HG02759 (cell line): ENCODE results near the gene PRDM16.

Experiments
- ATAC-seq: cut with Tn5 transposase; IDR thresholded peaks from one replicate; pipeline ENCODE4 v1.9.1; 2021; ENCODE audit warnings: mild to moderate bottlenecking, moderate library complexity; ENCODE audit not compliant: unreplicated experiment

The PRDM16 gene

DNA sequence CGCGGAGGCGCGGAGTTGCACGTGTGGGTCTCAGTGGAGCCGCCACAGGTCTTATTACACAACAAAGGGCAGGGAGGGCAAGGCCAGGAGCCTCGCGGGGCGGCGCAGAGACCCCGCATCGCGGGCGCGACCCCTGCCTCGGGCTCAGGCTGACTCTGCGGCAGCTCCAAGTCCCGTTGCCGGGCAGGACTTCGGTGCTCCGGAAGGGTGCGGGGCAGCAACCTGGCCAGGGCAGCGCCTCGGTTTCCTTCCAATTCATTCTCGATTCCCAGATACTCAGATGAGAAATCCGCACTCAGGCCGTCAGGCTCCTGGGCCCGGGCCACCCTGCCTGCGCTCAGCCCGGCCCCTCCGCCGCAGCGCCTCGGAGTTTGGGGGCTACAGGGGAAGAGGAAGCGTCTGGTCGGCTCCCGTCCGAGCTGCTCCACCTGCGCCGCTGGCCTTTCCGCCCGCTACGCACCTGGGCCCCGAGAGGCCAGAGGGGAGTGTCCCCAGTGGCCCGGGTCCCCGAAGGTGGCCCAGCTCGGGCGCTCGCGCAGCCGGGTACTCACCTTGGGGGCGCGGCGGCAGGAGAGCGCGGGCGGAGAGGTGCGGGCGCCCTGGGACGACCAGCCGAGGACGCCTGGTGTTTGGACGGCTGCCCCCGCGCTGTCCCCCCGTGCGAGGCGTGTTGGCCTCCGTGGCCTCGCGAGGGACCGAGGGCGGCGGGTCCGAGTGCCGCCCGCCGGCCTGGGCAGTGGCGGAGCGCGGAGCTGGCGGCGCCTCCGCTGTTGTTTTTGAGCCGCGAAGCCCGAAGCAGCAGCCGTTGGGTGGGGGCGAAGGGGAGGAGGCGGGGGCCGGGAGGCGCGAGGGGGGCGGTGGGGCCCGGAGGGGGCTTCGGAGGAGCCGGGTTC lies 1.1 kb upstream of the PRDM16 start:
- ATAC-seq = no peak

DNA sequence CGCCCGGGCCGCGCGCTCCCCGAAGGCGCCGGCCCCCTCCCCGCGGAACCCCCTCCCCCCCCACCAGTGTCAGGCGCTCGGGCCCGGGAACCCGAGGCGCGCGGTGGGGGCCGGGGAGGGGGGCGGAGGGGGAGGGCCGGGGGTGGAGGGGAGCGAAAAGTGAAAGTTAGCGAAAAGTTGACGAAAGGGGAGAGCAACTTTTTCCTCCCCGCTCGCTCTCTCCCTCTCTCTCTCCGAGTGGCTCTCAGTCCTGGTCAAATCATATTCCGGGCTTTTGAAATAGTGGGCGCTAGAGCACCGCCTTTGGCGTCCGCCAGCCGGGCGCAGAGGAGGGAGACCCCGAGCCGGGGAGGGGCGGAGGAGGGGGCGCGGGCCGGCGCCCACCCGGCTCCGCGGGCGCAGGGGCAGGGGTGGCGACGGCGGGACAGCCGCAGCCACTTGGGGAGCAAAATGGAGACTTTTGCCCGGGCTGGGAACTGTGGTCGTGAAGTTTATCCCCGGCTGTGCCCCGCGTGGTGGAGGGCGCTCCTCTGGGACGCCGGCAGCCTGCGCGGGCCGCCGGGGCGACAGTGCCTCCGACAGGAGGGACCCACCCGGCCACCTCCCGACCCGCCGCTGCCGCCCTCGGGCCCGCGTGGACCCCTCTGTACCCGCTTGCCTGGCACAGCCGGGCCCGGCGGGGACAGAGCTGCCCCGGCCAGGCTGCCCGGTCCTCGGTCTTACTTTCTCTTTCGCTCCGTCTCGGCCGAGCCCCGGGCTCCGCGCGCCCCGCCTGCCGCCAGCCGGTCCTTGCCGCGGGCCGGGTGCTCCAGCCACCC lies 697 bp downstream of the PRDM16 start:
- ATAC-seq = no peak

- ATAC-seq = no peak
Observed at GRCh38 chr1:3070309-3070643, 1.3 kb downstream of the PRDM16 start.

- ATAC-seq = no peak
Observed at GRCh38 chr1:3070644-3071564, 1.9 kb downstream of the PRDM16 start.

GRCh38 chr1:3071565-3072390 lies 2.8 kb downstream of the PRDM16 start:
- no peak for ATAC-seq

DNA sequence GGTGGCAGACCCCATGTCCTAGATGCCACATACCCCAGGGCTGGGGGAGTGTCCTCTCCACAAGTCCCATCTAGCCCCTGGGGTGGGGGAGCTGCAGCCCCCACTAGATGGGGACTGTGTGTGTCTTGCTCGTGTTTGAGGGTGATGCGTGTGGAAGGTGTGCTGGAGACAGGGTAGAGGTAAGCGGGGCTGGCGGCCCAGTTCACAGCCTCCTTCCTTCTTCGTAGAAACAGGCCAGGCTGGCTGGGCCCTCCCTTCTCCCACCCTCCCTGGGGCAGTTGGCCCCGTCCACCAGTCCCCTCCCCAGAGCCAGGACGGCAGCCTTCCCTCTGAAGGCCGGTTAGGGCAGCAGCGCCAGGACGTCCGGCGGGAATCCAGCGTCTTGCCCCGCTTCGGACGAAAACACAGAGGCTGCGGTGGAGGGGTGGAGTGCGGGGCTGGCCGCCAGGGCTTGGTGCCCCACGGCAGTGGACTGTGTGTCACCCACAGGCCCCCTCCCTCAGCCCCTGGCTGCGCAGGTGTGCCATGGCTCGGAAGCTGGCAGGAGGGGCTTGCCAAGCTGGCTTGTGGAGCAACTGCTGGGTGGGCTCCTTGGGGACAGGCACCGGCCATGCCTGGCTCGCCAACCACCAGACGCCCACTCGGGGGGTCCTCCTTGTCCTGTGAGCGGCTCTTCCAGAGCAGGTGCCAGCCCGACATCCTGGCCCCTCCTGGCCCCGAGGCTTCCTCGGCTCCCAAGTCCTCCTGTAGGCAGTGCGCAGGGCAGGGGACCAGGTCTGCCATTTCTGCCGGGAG lies 3.6 kb downstream of the PRDM16 start:
- no peak for ATAC-seq

DNA sequence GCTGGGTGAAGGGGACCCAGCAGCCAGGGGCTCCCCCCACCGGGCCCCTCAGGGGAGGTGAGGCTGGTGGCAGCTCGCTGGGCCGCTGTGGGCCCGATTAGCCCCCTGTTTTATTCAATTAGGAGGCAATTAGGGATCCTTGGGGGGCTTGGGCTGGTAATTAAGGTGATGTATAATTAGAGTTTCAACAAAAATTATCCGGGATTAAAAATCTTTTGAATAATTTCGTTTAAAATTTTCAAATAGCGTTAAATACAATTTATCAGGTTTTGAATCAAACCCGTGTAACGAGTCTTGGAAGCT lies 4.1 kb downstream of the PRDM16 start:
- no peak for ATAC-seq

DNA sequence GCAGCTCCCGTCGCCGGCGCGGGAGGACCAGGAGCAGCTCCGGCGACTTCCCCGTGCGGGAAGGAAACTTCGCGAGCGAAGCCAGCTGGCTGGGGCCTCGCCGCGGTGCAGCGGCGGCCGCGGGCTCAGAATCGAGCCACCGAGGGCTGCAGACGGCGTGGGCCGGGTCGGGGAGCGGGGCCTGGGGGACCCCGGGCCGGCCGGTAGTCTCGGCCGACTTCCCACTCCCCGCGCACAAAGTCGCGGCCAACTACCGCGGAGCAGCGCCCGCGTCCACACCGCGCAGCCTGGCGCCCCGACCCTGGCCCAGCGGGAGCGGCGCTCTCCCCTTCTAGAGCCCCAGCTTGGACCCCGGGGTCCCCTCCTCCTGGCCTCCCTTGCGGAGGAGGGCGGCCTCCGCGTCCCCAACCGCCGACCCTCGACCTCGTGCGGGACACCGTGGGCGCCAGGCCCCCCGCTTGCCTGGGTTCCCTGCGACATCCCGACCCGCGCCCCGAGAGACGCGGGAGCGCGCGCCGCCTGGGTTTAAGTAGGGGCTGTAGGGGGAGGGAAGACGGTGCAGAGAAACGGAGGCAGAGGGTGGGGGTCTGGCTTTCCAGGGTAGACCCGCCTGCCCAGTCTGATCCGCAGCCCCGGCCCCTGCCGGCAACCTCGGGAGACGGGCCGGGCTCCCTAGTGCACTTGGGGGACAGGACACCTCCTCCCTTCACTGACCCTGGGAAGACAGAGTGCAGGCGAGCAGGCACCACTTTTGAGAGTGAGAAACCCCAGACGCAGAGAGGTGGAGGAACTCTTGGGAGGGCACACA lies 4.7 kb downstream of the PRDM16 start:
- ATAC-seq = no peak

- ATAC-seq = no peak
Observed at GRCh38 chr1:3074297-3074741, 5.3 kb downstream of the PRDM16 start.

DNA sequence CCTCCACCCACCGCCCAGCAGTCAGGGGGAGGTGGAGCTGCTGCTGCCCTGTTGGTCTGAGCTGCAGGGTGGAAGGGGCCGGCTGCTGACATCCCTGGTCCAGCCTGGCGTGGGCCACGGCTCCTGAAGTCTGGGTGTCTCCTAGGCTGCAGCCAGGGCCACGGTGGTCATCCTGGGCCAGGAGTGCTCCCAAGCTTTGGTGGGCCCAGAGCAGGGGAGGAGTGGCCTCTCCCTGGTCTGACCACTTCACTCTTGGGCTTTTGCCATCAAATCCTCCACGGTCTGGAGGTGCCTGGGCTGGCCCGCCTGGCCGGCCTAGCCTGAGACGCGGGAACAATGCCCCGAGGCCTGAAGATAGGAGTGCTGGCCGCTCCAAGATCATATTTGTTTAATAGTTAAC lies 5.8 kb downstream of the PRDM16 start:
- ATAC-seq = no peak

DNA sequence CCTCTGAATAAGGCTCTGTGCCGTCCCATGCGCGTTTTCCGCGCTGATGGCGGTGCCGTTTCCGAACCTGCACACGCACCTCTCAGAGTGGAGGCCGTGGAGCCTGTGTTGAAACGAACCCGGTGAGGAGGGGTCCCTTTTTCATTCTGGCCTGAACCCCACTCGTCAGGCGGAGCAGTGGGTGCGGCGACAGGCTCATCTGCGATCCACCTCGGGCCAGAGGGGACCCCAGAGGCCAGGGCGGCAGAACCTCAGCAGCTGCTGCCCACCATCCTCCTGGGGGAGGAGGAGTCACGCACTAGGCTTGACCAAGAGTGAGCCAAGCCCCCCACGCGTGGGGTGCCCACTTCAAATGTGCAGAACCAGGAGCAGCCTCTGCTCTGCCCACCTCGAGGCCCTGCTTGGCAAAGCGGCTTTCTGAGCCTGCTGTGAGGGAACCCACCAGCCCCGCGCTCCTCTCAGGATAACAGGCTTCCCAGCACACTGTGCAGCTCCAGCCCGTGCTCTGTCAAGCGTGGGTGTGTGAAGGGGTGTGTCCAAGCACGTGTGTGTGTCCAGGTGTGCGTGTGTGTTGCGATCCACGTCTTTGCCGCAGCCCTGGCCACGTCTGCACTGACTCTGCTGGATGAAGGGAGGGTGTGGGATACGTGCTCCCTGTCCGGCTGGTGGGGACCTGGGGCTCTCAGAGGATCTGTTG lies 6.8 kb downstream of the PRDM16 start:
- ATAC-seq = no peak

DNA sequence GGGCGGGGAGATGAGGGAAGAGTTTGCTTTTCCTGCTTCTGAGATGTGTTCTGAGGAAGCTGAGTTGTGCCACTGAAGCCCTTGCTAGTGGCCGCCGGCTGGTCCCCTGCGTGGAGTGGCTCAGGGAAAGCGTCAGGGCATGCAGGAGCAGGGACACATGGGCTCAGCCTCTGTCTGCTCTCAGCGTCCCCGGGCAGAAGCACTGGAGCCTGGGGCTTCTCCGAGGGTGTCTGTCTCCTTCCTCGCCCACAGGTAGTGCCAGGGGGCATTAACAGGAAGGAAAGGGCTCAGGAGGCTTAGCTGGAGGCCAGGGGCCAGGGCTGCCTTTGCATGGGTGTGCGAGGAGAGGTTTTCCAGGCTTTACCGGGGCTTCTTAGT lies 7.3 kb downstream of the PRDM16 start:
- ATAC-seq = no peak

GRCh38 chr1:3077081-3077480 lies 8.1 kb downstream of the PRDM16 start:
- no peak for ATAC-seq

- no peak for ATAC-seq
Observed at GRCh38 chr1:3077561-3077960, 8.6 kb downstream of the PRDM16 start.

DNA sequence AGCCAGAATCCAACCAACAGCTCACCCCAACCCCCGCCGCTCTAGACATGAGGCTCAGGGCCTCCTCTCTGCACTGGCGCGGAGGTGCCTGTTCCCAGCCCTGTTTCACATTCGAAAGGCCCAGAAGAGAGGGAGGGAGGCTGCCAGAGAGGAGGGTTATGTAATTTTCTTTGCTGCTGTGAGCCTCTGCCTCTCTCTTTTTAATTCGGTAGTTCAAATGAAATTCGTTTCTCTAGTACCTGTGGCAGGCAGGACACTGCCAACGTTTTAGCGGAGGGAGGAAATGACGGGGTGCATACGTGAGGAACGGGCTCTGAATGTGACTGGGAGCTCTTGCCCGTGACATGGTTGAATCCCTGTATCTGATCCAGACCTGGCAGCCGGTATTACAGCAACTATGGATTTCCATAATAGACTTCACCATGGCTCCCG lies 9.4 kb downstream of the PRDM16 start:
- no peak for ATAC-seq

DNA sequence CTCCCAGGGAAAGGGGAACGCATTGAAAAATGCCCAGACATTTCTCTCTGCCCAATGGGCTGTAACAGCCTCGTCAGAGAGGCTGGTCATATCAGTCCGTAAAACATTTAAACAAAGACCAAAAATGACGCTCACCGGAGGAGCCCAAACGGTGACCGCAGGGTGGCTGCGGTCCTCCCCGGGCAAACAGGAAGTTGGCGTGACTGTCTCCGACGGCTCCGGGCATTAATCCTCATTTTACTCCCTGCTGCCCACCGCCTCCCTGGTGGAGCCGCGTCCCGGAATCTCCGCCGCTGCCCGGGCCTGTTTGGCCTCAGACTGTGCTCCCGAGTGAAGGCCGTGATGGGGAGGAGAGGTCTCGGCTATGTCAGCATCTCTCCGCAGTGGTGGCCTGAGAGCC lies 9.9 kb downstream of the PRDM16 start:
- ATAC-seq = no peak

DNA sequence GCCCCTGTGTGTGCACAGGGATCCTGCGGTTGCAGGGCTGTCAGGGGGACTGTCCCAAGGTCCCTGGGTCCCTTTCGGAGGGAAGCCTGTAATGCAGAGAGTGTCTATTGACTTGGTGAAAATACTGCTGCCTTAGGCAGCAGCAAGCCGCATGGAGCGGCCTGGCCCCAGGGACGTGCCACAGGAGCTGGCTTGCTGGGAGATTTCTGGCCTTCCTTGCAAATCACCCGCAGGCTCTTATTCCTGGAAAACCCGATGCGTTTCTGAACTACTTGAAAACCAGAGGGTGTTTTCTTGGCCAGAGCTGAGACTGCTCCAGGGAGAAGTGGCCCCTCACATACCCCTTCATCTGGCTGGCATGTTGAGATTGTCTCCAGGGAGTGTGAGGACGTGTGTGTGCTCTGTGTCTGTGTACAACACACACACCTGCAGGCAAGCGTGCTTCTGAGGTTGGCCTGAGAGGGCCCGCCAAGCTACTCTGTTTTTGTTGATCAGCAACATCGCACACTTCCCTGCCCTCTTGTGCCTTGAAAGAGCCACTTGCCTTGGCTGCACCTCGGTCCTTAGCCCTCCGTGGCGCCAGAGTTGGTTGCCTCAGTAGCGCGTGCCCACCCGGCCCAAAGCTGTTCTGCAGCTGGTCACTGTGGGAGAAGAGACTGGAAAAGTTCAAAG lies 10.5 kb downstream of the PRDM16 start:
- ATAC-seq = no peak
